Sigmoid colon (tissue), 7 donors: ENCODE results near the gene RPS2. TPM values are rescaled to one million over a fixed set of nuclear protein-coding genes. Genes with fewer than 3 reads are reported as not detected.

Experiments used
- DNase-seq: peaks from one replicate; pipeline ENCODE4 v3.0.0-alpha.2; 2019
- H3K27ac ChIP-seq, 4 donors: fragments of 200-600 bp; sonication (generic); one replicate each; pipeline ENCODE4 v1.5.1; 2016 to 2019; ENCODE audit warnings: mild to moderate bottlenecking in 1 of 4
- H3K27me3 ChIP-seq, 3 donors: fragments of 200-600 bp; sonication (generic); one replicate each; pipeline ENCODE4 v1.5.1; 2019; ENCODE audit warnings: mild to moderate bottlenecking in 1 of 3
- H3K36me3 ChIP-seq, 4 donors: fragments of 200-600 bp; sonication (generic); one replicate each; pipeline ENCODE4 v1.5.1; 2016 to 2019
- H3K4me1 ChIP-seq, 4 donors: fragments of 200-600 bp; sonication (generic); one replicate each; pipeline ENCODE4 v1.5.1; 2017 to 2019
- H3K4me3 ChIP-seq, 4 donors: fragments of 200-600 bp; sonication (generic); one replicate each; pipeline ENCODE4 v1.5.1; 2017 to 2019; ENCODE audit warnings: mild to moderate bottlenecking in 2 of 4, moderate library complexity in 1 of 4
- H3K9me3 ChIP-seq, 4 donors: fragments of 200-600 bp in 3 of 4; sonication (generic) in 3 of 4; one replicate each; pipeline versions ENCODE4 v1.5.1 to v1.6.1; 2013 to 2019
- CTCF ChIP-seq, 4 experiments: fragments of 450-650 bp in 3 of 4; fragments of 200-600 bp in 1 of 4; IDR thresholded peaks; one replicate each; pipeline ENCODE4 v1.5.1; 2016 to 2019; ENCODE audit warnings: antibody characterized with exemption in 4 of 4, mild to moderate bottlenecking in 3 of 4, moderate library complexity in 2 of 4
- EP300 ChIP-seq, 4 donors: sonication (generic); formaldehyde crosslinking; IDR thresholded peaks; one replicate each; pipeline ENCODE4 v1.6.1; 2017; ENCODE audit warnings: antibody characterized with exemption in 4 of 4
- POLR2A ChIP-seq, 2 donors: fragments of 450-650 bp; IDR thresholded peaks; one replicate each; pipeline ENCODE4 v1.6.1; 2016; ENCODE audit warnings: antibody characterized with exemption in 2 of 2, mild to moderate bottlenecking in 2 of 2, moderate library complexity in 2 of 2
- POLR2AphosphoS5 ChIP-seq, 4 donors: sonication (generic); formaldehyde crosslinking; IDR thresholded peaks; one replicate each; pipeline ENCODE4 v1.6.1; 2017; ENCODE audit warnings: antibody characterized with exemption in 4 of 4
- WGBS, 2 donors: extraction: QIAGEN DNeasy Blood & Tissue Kit; methylation state at CpG; one replicate each; pipeline ENCODE4 v1.1.7; 2013; 5-methylcytosine and 5-hydroxymethylcytosine counted together
- intact Hi-C: fragments of 100-400 bp; cut with DNase I; formaldehyde crosslinking; loops from one replicate; pipeline ENCODE4 v1.15.1; 2023
- polyA plus RNA-seq, 3 donors: library from polyadenylated mRNA; stranded (reverse); fragments of 200-250 nt; gene quantifications; one replicate each; pipeline ENCODE4 v1.2.3, GENCODE V29; 2013
- total RNA-seq, 4 donors: library from RNA; depleted of rRNA; stranded (reverse); fragments of >200 nt; gene quantifications; one replicate each; pipeline ENCODE4 v1.1.0, GENCODE V29; 2016
- donor health status: healthy with polysubstance abuse.
- donor health status: Bipolar disorder and iron deficiency.
- donor health status: healthy.

RPS2 gene
- total and polyA plus RNA-seq, 7 donors: 1,478 to 3,277 (median 1,717) TPM

- peaks cover 0 to 62% (median 53%) of the 10 kb centered on the region in 4 donors for H3K4me1 ChIP-seq
- no peak for DNase-seq
- WGBS, 2 donors: 1% methylated on average over 55 of the region's 55 CpGs
- H3K9me3 ChIP-seq: no peaks in the 10 kb centered on the region
- intact Hi-C loops: no loop called here
- peak overlapping the region; percentile 55 to 99 (median 77) for H3K4me3 ChIP-seq
- no peaks in the 10 kb centered on the region for H3K27me3 ChIP-seq
- H3K36me3 ChIP-seq: no peaks in the 10 kb centered on the region
- TF ChIP-seq POLR2AphosphoS5 (IDR thresholded peaks at IDR 0.05): no peak
- TF ChIP-seq CTCF (IDR thresholded peaks at IDR 0.05): no peak
- no peak for TF ChIP-seq EP300 (IDR thresholded peaks at IDR 0.05)
- TF ChIP-seq POLR2A (IDR thresholded peaks at IDR 0.05): no peak
- peak overlapping the region; percentile 78 to 97 (median 92) for H3K27ac ChIP-seq
These were observed 44.6 kb upstream of the RPS2 start for GRCh38 chr16:2009164-2009711.

- 1 to 2% methylated on average over 23 of the region's 23 CpGs for WGBS, 2 donors
- H3K4me3 ChIP-seq: peak overlapping the region; percentile 55 to 99 (median 77)
- peak overlapping the region; percentile 78 to 97 (median 92) for H3K27ac ChIP-seq
- H3K27me3 ChIP-seq: no peaks in the 10 kb centered on the region
- no peaks in the 10 kb centered on the region for H3K36me3 ChIP-seq
- intact Hi-C loops: no loop called here
- H3K9me3 ChIP-seq: no peaks in the 10 kb centered on the region
- DNase-seq: no peak
- TF ChIP-seq POLR2A (IDR thresholded peaks at IDR 0.05) (no peak), CTCF (IDR thresholded peaks at IDR 0.05) (no peak), POLR2AphosphoS5 (IDR thresholded peaks at IDR 0.05) (no peak), EP300 (IDR thresholded peaks at IDR 0.05) (no peak)
- H3K4me1 ChIP-seq: peaks cover 0 to 67% (median 59%) of the 10 kb centered on the region in 4 donors
These were observed 44.1 kb upstream of the RPS2 start for GRCh38 chr16:2008631-2009163.

- Histone ChIP-seq H3K9me3 (no peaks in the 10 kb centered on the region), H3K27ac (peak overlapping the region in 3 of 4 donors; percentile 78 to 97 (median 89)), H3K36me3 (peaks cover 0 to 5% (median 2%) of the 10 kb centered on the region in 4 donors), H3K4me1 (peaks cover 0 to 73% (median 61%) of the 10 kb centered on the region in 4 donors), H3K4me3 (peak overlapping the region in 3 of 4 donors; percentile 74 to 99 (median 80)), H3K27me3 (no peaks in the 10 kb centered on the region)
- 8 to 28% methylated on average over 15 of the region's 15 CpGs for WGBS, 2 donors
- no peak for DNase-seq
- intact Hi-C loops: no loop called here
- TF ChIP-seq POLR2AphosphoS5 (IDR thresholded peaks at IDR 0.05) (no peak), CTCF (IDR thresholded peaks at IDR 0.05) (no peak), EP300 (IDR thresholded peaks at IDR 0.05) (no peak), POLR2A (IDR thresholded peaks at IDR 0.05) (no peak)
These were observed 43.4 kb upstream of the RPS2 start for GRCh38 chr16:2008009-2008526.

GRCh38 chr16:2007081-2007836, 42.6 kb upstream of the RPS2 start:
- TF ChIP-seq EP300 (IDR thresholded peaks at IDR 0.05): no peak
- no peak for TF ChIP-seq POLR2A (IDR thresholded peaks at IDR 0.05)
- TF ChIP-seq CTCF (IDR thresholded peaks at IDR 0.05): no peak
- no peak for TF ChIP-seq POLR2AphosphoS5 (IDR thresholded peaks at IDR 0.05)
- peaks cover 2 to 13% (median 7%) of the 10 kb centered on the region in 4 donors for H3K36me3 ChIP-seq
- DNase-seq: no peak
- no peak overlapping the region for H3K4me3 ChIP-seq
- H3K27ac ChIP-seq: peak overlapping the region in 1 of 4 donors; percentile 89
- WGBS, 2 donors: 81 to 83% methylated on average over 16 of the region's 16 CpGs
- peaks cover 0 to 73% (median 61%) of the 10 kb centered on the region in 4 donors for H3K4me1 ChIP-seq
- no peaks in the 10 kb centered on the region for H3K9me3 ChIP-seq
- no peaks in the 10 kb centered on the region for H3K27me3 ChIP-seq
- intact Hi-C loops: no loop called here
